GM21367 (cell line): ENCODE measurements around the gene DRC7.

Experiments
- ATAC-seq: cut with Tn5 transposase; IDR thresholded peaks from one replicate; pipeline ENCODE4 v1.9.1; 2021; ENCODE audit not compliant: unreplicated experiment

DRC7 gene

GRCh38 chr16:57690782-57691471 is 3.7 kb upstream of the DRC7 start:
- no peak for ATAC-seq

GRCh38 chr16:57692636-57693035 is 2.0 kb upstream of the DRC7 start:
- no peak for ATAC-seq

GRCh38 chr16:57693550-57693949 is 1.1 kb upstream of the DRC7 start:
- no peak for ATAC-seq

DNA sequence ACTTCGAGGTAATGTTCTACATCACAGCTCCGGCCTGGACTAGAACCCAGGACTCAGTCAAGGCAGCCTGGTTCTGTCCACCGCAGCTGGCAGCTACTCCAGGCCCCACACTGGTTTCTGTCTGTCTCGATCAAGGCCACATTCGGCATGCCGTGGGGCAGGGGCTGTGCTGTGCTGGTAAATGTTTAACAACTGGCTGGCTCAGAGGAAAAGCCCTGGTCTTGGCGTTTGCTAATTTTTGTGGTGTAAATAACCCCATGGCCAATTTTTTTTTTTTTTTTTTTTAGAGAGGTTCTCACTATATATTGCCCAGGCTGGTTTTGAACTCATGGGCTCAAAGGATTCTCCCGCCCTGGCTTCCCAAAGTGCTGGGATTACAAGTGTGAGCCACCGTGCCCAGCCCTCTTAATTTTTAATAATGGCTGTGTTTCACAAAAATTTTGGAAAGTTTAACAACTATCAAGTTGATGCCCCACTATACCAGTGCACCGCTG is 328 bp upstream of the DRC7 start:
- no peak for ATAC-seq

DNA sequence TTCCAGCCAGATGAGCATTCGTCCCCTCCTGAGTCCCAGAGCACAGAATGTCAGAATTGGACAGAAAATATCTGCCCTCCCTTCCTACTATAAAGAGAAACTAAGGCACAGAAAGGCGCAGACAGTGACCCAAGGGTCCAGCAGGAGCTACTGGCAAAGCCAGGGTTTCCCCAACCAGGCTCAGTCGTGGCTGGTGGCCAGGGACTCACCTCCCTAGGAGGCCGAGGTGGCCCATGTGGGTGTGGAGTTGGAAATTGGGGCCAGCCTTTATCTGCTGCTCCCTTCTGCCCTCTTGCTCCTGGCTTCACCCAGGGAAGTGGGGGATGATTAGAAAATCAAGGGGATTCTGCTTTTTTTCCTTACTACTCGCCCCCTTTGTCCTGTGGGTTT is 1.1 kb downstream of the DRC7 start:
- no peak for ATAC-seq

DNA sequence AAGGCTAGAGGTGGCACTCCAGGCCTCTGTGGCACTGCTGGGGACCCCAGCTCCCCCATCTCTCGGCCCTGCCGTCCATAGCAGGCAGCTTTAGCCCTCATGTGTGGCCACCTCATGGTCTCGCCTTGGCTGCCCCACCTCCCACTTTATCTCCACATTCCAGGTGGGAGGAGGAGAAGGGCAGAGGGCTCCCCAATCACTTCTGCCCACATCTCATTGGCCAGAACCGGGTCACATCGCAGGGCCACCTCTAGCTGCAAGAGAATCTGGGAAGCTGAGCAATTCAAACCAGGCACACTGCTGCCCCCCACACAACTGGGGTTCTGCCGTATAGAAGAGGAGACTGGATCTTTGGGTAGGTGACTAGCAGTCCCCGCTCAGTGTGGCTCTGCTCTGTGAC is 1.6 kb downstream of the DRC7 start:
- ATAC-seq = no peak

- no peak for ATAC-seq
Measured at GRCh38 chr16:57697896-57698537, 3.4 kb downstream of the DRC7 start.

- no peak for ATAC-seq
Measured at GRCh38 chr16:57698812-57699405, 4.3 kb downstream of the DRC7 start.

DNA sequence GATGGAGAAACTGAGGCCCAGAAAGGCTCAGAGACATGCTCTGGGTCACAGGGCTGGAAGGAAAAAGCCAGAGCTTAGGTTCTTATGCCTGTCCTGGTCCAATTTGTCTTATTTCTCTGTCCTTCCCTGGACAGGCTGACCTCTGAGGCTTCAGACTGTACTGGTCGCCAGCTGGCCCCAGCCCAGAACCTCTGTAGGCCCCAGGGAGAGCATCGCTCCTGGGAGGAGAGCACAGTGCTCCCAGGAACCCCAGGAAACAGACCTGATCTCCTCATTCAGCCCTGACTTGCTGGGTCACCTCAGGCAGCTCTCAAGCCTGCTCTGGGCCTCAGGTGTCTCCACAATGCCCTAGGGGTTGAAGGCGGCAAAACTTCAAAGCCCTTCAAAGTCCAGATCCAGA is 4.9 kb downstream of the DRC7 start:
- no peak for ATAC-seq

GRCh38 chr16:57699899-57700298 is 5.3 kb downstream of the DRC7 start:
- ATAC-seq = no peak

DNA sequence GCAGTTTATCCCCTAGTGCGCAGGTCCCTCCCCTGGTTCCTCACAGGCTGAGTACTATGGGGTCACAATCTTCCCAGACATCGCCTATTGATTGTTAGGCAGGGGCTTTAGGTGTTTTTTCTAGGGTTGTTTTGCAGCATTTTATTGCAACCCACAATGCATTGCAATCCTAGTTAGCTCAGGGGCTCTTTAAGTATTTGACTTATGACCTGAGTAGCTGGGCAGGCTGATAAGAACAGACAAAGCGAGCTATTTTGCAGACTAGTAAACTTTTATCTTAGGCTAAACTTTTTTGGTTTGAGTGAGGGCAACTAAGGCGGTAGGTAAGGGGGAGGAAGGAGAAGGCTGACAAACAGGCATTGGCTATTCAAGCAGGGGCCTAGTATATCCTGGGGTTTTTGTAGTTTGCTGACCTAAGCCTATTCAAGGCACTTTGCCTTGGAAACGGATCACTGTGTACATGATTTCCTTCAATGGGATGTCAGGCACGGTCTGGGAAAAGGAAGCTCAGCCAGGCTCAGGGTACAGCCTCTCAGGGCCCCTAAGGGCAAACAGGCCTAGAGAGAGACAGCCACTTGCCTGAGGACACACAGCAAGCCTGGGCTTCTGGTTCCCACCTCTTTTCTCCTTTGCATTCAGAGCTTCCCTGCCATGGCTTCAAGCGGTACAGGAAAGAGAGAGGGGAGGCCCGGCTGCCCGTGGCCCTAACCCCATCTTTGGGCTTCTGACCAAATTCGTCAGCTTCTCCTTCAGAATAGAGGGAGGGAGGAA is 6.4 kb downstream of the DRC7 start:
- no peak for ATAC-seq

- no peak for ATAC-seq
Measured at GRCh38 chr16:57701759-57702371, 7.3 kb downstream of the DRC7 start.

DNA sequence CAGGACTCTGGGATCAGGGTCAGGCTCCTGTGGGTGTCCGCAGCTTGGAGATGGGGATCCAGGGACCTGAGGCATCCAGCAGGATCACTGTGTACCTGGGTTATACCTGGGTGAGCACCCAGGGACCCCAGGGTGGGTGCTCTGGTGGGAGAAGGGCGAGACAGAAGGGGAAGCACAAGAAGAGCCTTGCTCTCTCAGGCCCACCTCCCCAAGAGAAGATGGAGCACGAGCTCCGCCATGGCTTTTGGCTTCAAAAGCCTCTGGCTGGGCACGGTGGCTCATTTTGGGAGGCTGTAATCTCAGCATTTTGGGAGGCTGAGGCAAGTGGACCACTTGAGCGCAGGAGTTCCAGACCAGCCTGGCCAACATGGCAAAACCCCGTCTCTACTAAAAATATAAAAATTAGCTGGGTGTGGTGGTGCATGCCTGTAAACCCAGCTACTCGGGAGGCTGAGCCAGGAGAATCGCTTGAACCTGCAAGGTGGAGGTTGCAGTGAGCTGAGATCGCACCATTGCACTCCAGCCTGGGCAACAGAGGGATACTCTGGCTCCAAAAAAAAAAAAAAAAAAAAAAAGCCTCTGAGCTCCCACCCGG is 8.9 kb downstream of the DRC7 start:
- ATAC-seq = no peak

- ATAC-seq = no peak
Measured at GRCh38 chr16:57704011-57704904, 9.7 kb downstream of the DRC7 start.

GRCh38 chr16:57704905-57705852 is 10.6 kb downstream of the DRC7 start:
- no peak for ATAC-seq

DNA sequence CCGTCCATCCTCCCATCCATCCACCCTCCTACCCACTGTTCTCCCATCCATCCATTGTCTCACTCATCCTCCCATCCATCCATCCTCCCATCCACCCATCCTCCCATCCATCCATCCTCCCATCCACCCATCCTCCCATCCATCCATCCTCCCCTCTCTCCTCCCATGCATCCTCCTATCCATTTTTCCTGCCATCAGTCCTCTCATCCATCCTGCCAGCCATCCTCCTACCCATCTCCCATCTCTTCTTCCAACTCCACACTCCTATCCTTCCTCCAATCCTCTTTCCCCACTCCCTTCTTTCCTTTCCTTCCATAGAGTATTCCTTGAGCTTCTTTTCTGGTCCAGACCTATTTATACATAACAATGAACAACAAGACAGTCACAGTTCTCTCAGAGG is 12.1 kb downstream of the DRC7 start:
- ATAC-seq = no peak

- ATAC-seq = no peak
Measured at GRCh38 chr16:57707331-57707730, 12.7 kb downstream of the DRC7 start.

DNA sequence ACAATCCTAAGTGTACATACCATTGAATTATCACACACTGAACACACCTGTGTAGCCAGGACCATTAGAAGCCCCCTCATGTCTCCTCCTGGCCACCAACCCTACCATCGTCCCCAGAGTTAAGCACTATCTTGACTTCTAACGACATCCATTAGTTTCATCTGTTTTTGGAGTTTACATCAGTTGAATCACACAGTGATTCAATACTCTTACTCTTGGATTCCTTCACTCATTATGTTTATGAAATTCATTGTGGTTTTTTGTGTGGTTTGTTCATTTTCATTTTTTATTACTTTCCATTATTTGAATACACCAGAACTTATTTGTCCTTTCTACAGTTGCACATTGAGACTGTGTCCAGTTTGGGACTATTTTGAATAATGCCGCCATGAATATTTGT is 13.6 kb downstream of the DRC7 start:
- ATAC-seq = no peak

DNA sequence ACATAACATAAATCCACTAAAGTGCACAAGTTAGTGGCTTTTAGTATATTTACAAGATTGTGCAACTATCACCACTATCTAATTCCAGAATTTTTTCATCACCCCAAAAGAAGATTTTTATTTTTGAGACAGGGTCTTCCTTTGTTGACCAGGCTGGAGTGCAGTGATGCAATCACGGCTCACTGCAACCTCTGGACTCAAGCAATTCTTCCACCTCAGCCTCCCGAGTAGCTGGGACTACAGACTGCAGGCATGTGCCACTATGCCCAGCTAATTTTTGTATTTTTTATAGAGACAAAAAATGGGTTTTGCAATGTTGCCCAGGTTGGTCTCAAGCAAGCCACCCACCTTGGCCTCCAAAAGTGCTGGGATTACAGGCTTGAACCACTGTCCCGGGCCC is 15.1 kb downstream of the DRC7 start:
- no peak for ATAC-seq
